NCI-H460 (cell line): ENCODE measurements around the gene PEX6. TPM values are rescaled to one million over a fixed set of nuclear protein-coding genes. Genes with fewer than 3 reads are reported as not detected.

Source experiments
- DNase-seq: peaks from one replicate; pipeline ENCODE4 v3.0.0-alpha.2; 2016; ENCODE audit warnings: low read depth; ENCODE audit errors: extremely low read depth
- total RNA-seq: library from RNA; depleted of rRNA; stranded (reverse); fragments of >200 nt; shearing (Covaris generic); gene quantifications from 2 replicates; pipeline ENCODE4 v1.2.3, GENCODE V29; 2014; rRNA removed

PEX6 gene
- total RNA-seq, 1 experiment from 2014 or later: 22.2 TPM

- no peak for DNase-seq
Observed at GRCh38 chr6:42937548-42938427, 41.2 kb downstream of the PEX6 start.

- DNase-seq: no peak
Observed at GRCh38 chr6:42936398-42936797, 42.6 kb downstream of the PEX6 start.

- DNase-seq: no peak
Observed at GRCh38 chr6:42935322-42935721, 43.7 kb downstream of the PEX6 start.

- no peak for DNase-seq
Observed at GRCh38 chr6:42933205-42933604, 45.8 kb downstream of the PEX6 start.

GRCh38 chr6:42932412-42932811 lies 46.6 kb downstream of the PEX6 start:
- DNase-seq: no peak

- no peak for DNase-seq
Observed at GRCh38 chr6:42929821-42930360, 49.1 kb downstream of the PEX6 start.

GRCh38 chr6:42928986-42929820 lies 49.8 kb downstream of the PEX6 start, which contains the start of gene CNPY3:
Gene CNPY3 (plus strand): TSS chr6:42929480. CDS start chr6:42929571, 91 bp downstream.
- DNase-seq: peak; percentile 89

- no peak for DNase-seq
Observed at GRCh38 chr6:42925248-42925857, 53.6 kb downstream of the PEX6 start.

- DNase-seq: no peak
Observed at GRCh38 chr6:42923666-42924065, 55.3 kb downstream of the PEX6 start.

- no peak for DNase-seq
Observed at GRCh38 chr6:42921801-42922200, 57.2 kb downstream of the PEX6 start.

GRCh38 chr6:42916288-42916687 lies 62.7 kb downstream of the PEX6 start:
- DNase-seq: no peak

GRCh38 chr6:42915732-42916131 lies 63.2 kb downstream of the PEX6 start, which contains the start of gene PTCRA:
Gene PTCRA (plus strand): TSS chr6:42916053. CDS start chr6:42916070, 17 bp downstream.
- no peak for DNase-seq

GRCh38 chr6:42914546-42914945 lies 64.4 kb downstream of the PEX6 start:
- no peak for DNase-seq

Other genes starting within 250 kb of the PEX6 start
- 20.6 and 23.0 TPM in 2 replicates for gene TBCC, start 233.1 kb downstream of the PEX6 start, total RNA-seq
- gene BICRAL, start 197.1 kb downstream of the PEX6 start, total RNA-seq: 7.1 and 7.3 TPM in 2 replicates
- gene RPL7L1, start 99.6 kb downstream of the PEX6 start, total RNA-seq: 156 and 159 TPM in 2 replicates
- not detected in 2 replicates for gene PTCRA, start 63.1 kb downstream of the PEX6 start, total RNA-seq
- 25.7 and 29.8 TPM in 2 replicates for gene CNPY3, start 49.7 kb downstream of the PEX6 start, total RNA-seq
- gene GNMT, start 18.4 kb downstream of the PEX6 start, total RNA-seq: not detected in 2 replicates
- gene PPP2R5D, start 5.4 kb upstream of the PEX6 start, total RNA-seq: 34.8 and 35.7 TPM in 2 replicates
- gene MEA1, start 34.8 kb upstream of the PEX6 start, total RNA-seq: 38.0 and 45.9 TPM in 2 replicates
- gene KLHDC3, start 35.1 kb upstream of the PEX6 start, total RNA-seq: 30.6 and 32.4 TPM in 2 replicates
- 45.6 and 53.3 TPM in 2 replicates for gene RRP36, start 42.4 kb upstream of the PEX6 start, total RNA-seq
- gene CUL7, start 74.7 kb upstream of the PEX6 start, total RNA-seq: 7.0 and 8.2 TPM in 2 replicates
- gene MRPL2, start 80.3 kb upstream of the PEX6 start, total RNA-seq: 24.6 and 38.1 TPM in 2 replicates
- 9.6 and 10.1 TPM in 2 replicates for gene KLC4, start 80.5 kb upstream of the PEX6 start, total RNA-seq
- 1.2 and 1.3 TPM in 2 replicates for gene PTK7, start 97.1 kb upstream of the PEX6 start, total RNA-seq
- 16.4 and 21.1 TPM in 2 replicates for gene SRF, start 192.1 kb upstream of the PEX6 start, total RNA-seq
- 16.4 and 20.8 TPM in 2 replicates for gene CUL9, start 203.0 kb upstream of the PEX6 start, total RNA-seq